ENCODE data around the gene SSH2. TPM values are rescaled to one million over a fixed set of nuclear protein-coding genes. Genes with fewer than 3 reads are reported as not detected.

SSH2 gene
- total and polyA plus RNA-seq, 9 of the 15 experiments (the other 6 are each of a cell fraction or from before 2014, with no cell fraction given): 3.9 to 16.1 (median 10.2) TPM

- TF ChIP-seq HMGXB4 (CRISPR knock-in tag; IDR thresholded peaks at IDR 0.05) (peak; percentile 67; the same call in 1 of the 2 replicates), MEF2D (tag; conservative IDR thresholded peaks at IDR 0.05; ENCODE audit: low read depth) (no peak), TBP (optimal IDR thresholded peaks at IDR 0.05; ENCODE audit: low read depth, low read length) (no peak), ELF1 (tag; IDR thresholded peaks at IDR 0.05) (peak; percentile 17; the same call in 1 of the 2 replicates), ZNF655 (CRISPR knock-in tag; IDR thresholded peaks at IDR 0.05) (no peak), ZZZ3 (IDR thresholded peaks at IDR 0.05) (no peak), KDM1A (IDR thresholded peaks at IDR 0.05) (peak in 1 of 2 experiments; percentile 47; a peak in 1 of 4 replicates), ZC3H8 (IDR thresholded peaks at IDR 0.05) (no peak), MECOM (CRISPR knock-in tag; IDR thresholded peaks at IDR 0.05) (no peak), RREB1 (CRISPR knock-in tag; IDR thresholded peaks at IDR 0.05) (no peak), NELFE (IDR thresholded peaks at IDR 0.05; ENCODE audit: insufficient read depth, insufficient read length) (no peak), E2F3 (CRISPR knock-in tag; IDR thresholded peaks at IDR 0.05) (no peak), MBD1 (CRISPR knock-in tag; IDR thresholded peaks at IDR 0.05) (no peak), CHCHD3 (CRISPR knock-in tag; IDR thresholded peaks at IDR 0.05) (no peak), GATAD2A (IDR thresholded peaks at IDR 0.05) (peak; percentile 71; the same call in 1 of the 2 replicates), GATA2 (CRISPR knock-in tag; IDR thresholded peaks at IDR 0.05) (no peak), PKNOX1 (IDR thresholded peaks at IDR 0.05) (peak; percentile 69)
Observed at GRCh38 chr17:29929533-29930408, at the start of gene SSH2 (continued).
